Nephron progenitor cell (in vitro differentiated cells): ENCODE data around the gene CMSS1.

Experiments used
- DNase-seq: peaks from one replicate; pipeline ENCODE4 v3.0.0; 2021
- H3K27ac Mint-ChIP-seq: 2 replicates; pipeline ENCODE4 v1.8.0; 2021; ENCODE audit warnings: mild to moderate bottlenecking, moderate library complexity, mixed read lengths
- H3K27me3 Mint-ChIP-seq: 2 replicates; pipeline ENCODE4 v1.8.0; 2021; ENCODE audit warnings: mild to moderate bottlenecking, low read depth, mixed read lengths; ENCODE audit not compliant: poor library complexity
- H3K36me3 Mint-ChIP-seq: 2 replicates; pipeline ENCODE4 v1.8.0; 2021; ENCODE audit warnings: low read depth, mixed read lengths
- H3K4me1 Mint-ChIP-seq: 2 replicates; pipeline ENCODE4 v1.8.0; 2021; ENCODE audit warnings: mixed read lengths
- H3K4me3 Mint-ChIP-seq: 2 replicates; pipeline ENCODE4 v1.8.0; 2021; ENCODE audit warnings: mild to moderate bottlenecking, moderate library complexity, mixed read lengths
- H3K9me3 Mint-ChIP-seq: 2 replicates; pipeline ENCODE4 v1.8.0; 2021; ENCODE audit warnings: mild to moderate bottlenecking, moderate library complexity, mixed read lengths
- TF ChIP-seq, protein P1 (sequence below): fragments of 200-600 bp; sonication (generic); IDR thresholded peaks from 2 replicates; pipeline ENCODE4 v1.5.0; 2021; ENCODE audit warnings: antibody characterized with exemption

The CMSS1 gene

DNA sequence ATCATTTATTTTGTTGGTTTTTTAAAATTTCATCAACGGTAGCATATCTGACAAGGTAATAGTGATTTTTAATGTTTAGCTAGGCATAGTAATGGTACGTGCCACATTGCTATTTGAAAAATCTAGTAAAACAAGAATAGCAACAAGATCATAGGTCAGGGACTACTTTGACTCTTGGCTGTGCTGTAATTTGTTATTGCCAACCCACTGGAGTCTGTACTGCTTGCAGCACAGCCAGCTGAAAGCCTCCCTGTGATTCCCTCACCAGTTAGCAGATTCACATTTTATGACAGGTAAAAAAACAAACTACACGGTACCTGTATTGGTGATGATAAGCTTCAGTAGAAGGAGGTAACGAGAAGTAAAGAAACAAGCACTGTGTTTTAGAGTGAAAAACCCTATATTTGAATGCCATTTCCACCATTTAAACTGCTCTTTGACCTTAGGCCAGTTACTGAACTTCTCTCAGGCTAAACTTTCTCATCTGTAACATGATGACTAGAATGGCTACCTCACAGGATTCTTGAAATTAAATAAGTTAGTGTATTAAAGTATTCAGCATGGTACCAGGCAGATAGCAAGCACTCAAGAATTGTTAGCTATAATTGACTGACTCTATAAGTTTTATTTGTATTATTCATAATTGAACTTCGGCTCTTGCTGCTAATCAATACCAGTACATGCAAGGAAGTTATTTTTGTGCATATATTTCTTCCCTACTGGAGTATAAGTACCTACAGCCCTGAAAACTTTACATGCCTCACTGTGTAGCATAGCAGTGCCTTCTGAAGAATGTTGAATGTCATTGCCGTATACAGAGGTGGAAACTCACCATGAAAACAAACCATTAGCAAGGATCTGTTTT is 280.5 kb downstream of the CMSS1 start:
- peaks cover 5% of the 10 kb centered on the region for H3K36me3 Mint-ChIP-seq
- H3K4me1 Mint-ChIP-seq, result peaks cover 18% of the 10 kb centered on the region
- no peak overlapping the region for H3K4me3 Mint-ChIP-seq
- H3K27me3 Mint-ChIP-seq, result no peaks in the 10 kb centered on the region
- H3K27ac Mint-ChIP-seq, result no peak overlapping the region
- no peak for DNase-seq
- no peaks in the 10 kb centered on the region for H3K9me3 Mint-ChIP-seq
- TF ChIP-seq, protein P1, sequence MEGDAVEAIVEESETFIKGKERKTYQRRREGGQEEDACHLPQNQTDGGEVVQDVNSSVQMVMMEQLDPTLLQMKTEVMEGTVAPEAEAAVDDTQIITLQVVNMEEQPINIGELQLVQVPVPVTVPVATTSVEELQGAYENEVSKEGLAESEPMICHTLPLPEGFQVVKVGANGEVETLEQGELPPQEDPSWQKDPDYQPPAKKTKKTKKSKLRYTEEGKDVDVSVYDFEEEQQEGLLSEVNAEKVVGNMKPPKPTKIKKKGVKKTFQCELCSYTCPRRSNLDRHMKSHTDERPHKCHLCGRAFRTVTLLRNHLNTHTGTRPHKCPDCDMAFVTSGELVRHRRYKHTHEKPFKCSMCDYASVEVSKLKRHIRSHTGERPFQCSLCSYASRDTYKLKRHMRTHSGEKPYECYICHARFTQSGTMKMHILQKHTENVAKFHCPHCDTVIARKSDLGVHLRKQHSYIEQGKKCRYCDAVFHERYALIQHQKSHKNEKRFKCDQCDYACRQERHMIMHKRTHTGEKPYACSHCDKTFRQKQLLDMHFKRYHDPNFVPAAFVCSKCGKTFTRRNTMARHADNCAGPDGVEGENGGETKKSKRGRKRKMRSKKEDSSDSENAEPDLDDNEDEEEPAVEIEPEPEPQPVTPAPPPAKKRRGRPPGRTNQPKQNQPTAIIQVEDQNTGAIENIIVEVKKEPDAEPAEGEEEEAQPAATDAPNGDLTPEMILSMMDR, result no peak

DNA sequence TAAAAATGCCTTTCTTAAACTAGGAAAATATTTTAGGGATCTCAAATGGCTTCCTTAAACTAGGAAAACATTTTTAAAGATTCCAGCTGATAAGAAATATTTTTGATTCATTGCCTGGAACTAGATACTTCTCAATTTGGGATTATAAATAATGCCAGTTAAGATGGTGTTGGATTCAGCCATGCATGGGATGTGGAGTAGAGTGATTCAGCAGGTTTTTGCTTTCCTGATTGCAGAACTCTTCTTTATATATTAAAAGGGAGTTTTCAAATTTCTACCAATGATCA is 281.1 kb downstream of the CMSS1 start:
- no peak overlapping the region for H3K4me3 Mint-ChIP-seq
- H3K36me3 Mint-ChIP-seq, result peaks cover 5% of the 10 kb centered on the region
- TF ChIP-seq, protein P1, result no peak
- no peaks in the 10 kb centered on the region for H3K27me3 Mint-ChIP-seq
- no peaks in the 10 kb centered on the region for H3K9me3 Mint-ChIP-seq
- DNase-seq, result no peak
- peaks cover 24% of the 10 kb centered on the region for H3K4me1 Mint-ChIP-seq
- H3K27ac Mint-ChIP-seq, result no peak overlapping the region

DNA sequence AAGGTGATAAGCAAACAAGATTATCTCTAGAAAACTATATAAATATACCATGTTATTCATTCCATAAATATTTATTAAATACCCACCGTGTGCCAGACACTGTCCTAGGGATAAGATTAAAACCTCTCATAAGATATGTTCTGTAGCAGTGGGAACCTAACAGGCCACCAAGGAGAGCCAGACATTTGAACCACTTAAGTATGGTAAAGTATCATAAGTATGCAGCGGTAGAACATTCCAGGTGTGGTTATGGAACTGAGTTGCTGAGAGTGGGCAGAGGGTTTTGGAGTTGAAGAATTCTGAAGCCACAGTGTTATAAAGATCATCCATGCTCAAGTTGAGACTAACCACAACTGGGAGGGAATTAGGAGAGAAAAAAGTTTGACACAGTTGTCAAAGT is 282.0 kb downstream of the CMSS1 start:
- H3K9me3 Mint-ChIP-seq, result no peaks in the 10 kb centered on the region
- H3K4me3 Mint-ChIP-seq, result no peak overlapping the region
- peaks cover 29% of the 10 kb centered on the region for H3K4me1 Mint-ChIP-seq
- TF ChIP-seq, protein P1, result no peak
- peaks cover 5% of the 10 kb centered on the region for H3K36me3 Mint-ChIP-seq
- no peaks in the 10 kb centered on the region for H3K27me3 Mint-ChIP-seq
- H3K27ac Mint-ChIP-seq, result no peak overlapping the region
- no peak for DNase-seq

DNA sequence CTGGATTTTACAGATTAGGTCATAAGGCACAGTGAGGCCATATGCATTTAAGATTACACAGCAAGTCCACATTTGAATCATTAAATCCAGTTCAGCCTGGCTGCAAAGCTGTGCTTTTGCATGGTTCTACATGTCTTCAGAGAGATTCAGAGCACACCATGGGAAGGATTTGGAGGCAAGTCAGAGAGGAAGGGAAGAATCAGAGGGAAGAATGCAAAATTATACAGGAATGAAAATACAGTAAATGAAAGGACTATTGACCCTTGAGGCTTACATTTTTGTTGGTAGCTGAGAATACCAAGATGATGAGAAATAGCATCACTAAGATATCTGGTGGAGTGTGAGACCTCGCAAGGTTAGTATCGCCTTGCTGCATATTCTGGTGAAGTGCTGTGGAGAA is 282.8 kb downstream of the CMSS1 start:
- Mint-ChIP-seq H3K27me3 (no peaks in the 10 kb centered on the region), H3K27ac (no peak overlapping the region), H3K36me3 (peaks cover 5% of the 10 kb centered on the region), H3K4me3 (no peak overlapping the region), H3K9me3 (no peaks in the 10 kb centered on the region), H3K4me1 (peaks cover 37% of the 10 kb centered on the region)
- no peak for DNase-seq
- TF ChIP-seq, protein P1, result no peak

DNA sequence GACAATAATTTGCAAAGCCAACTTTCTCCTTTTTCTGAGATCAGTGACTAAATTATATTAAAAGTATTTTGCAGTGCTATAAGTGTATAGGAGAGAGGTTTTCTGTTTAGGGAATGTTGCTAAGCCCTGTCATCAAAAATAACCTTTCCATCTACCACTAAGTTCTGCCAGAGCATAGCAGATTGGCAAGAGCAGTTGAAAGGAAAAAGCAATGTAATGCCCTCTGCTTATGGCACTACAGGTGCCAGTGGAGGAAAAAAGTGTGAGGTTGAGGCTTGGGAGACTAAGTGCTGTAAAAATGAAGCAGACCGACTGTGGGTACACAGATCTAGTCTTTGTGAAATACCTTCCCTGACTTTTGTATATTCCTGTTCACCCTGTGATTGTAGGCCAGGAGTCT is 285.1 kb downstream of the CMSS1 start:
- Mint-ChIP-seq H3K27me3 (no peaks in the 10 kb centered on the region), H3K9me3 (no peaks in the 10 kb centered on the region), H3K4me3 (no peak overlapping the region), H3K36me3 (peaks cover 5% of the 10 kb centered on the region), H3K27ac (no peak overlapping the region), H3K4me1 (peaks cover 56% of the 10 kb centered on the region)
- TF ChIP-seq, protein P1, result no peak
- DNase-seq, result no peak
